ENCODE data around the gene RPN2. TPM values are rescaled to one million over a fixed set of nuclear protein-coding genes. Genes with fewer than 3 reads are reported as not detected.

Gene RPN2
- total and polyA plus RNA-seq, 9 of the 15 experiments (the other 6 are each of a cell fraction or from before 2014, with no cell fraction given): 168 to 548 (median 325) TPM

DNA sequence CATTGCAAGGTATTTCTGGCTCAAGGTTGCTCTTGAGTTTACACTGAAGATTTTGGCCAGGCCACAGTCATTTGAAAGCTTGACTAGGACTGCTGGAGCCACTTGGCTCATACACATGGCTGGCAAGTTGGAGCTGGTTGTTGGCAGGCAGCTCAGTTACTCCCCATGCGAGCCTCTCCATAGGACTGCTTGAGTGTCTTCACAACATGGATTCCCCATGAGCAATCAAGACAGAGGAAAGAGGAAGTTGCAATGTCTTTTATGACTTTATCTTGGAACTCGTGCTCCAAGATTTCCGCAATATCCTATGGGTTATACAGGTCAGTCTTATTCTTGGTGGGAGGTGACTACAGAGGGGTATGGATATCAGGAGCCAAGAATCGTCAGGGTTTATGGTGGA is 109.0 kb downstream of the RPN2 start (continued):
- TF ChIP-seq, protein P1, sequence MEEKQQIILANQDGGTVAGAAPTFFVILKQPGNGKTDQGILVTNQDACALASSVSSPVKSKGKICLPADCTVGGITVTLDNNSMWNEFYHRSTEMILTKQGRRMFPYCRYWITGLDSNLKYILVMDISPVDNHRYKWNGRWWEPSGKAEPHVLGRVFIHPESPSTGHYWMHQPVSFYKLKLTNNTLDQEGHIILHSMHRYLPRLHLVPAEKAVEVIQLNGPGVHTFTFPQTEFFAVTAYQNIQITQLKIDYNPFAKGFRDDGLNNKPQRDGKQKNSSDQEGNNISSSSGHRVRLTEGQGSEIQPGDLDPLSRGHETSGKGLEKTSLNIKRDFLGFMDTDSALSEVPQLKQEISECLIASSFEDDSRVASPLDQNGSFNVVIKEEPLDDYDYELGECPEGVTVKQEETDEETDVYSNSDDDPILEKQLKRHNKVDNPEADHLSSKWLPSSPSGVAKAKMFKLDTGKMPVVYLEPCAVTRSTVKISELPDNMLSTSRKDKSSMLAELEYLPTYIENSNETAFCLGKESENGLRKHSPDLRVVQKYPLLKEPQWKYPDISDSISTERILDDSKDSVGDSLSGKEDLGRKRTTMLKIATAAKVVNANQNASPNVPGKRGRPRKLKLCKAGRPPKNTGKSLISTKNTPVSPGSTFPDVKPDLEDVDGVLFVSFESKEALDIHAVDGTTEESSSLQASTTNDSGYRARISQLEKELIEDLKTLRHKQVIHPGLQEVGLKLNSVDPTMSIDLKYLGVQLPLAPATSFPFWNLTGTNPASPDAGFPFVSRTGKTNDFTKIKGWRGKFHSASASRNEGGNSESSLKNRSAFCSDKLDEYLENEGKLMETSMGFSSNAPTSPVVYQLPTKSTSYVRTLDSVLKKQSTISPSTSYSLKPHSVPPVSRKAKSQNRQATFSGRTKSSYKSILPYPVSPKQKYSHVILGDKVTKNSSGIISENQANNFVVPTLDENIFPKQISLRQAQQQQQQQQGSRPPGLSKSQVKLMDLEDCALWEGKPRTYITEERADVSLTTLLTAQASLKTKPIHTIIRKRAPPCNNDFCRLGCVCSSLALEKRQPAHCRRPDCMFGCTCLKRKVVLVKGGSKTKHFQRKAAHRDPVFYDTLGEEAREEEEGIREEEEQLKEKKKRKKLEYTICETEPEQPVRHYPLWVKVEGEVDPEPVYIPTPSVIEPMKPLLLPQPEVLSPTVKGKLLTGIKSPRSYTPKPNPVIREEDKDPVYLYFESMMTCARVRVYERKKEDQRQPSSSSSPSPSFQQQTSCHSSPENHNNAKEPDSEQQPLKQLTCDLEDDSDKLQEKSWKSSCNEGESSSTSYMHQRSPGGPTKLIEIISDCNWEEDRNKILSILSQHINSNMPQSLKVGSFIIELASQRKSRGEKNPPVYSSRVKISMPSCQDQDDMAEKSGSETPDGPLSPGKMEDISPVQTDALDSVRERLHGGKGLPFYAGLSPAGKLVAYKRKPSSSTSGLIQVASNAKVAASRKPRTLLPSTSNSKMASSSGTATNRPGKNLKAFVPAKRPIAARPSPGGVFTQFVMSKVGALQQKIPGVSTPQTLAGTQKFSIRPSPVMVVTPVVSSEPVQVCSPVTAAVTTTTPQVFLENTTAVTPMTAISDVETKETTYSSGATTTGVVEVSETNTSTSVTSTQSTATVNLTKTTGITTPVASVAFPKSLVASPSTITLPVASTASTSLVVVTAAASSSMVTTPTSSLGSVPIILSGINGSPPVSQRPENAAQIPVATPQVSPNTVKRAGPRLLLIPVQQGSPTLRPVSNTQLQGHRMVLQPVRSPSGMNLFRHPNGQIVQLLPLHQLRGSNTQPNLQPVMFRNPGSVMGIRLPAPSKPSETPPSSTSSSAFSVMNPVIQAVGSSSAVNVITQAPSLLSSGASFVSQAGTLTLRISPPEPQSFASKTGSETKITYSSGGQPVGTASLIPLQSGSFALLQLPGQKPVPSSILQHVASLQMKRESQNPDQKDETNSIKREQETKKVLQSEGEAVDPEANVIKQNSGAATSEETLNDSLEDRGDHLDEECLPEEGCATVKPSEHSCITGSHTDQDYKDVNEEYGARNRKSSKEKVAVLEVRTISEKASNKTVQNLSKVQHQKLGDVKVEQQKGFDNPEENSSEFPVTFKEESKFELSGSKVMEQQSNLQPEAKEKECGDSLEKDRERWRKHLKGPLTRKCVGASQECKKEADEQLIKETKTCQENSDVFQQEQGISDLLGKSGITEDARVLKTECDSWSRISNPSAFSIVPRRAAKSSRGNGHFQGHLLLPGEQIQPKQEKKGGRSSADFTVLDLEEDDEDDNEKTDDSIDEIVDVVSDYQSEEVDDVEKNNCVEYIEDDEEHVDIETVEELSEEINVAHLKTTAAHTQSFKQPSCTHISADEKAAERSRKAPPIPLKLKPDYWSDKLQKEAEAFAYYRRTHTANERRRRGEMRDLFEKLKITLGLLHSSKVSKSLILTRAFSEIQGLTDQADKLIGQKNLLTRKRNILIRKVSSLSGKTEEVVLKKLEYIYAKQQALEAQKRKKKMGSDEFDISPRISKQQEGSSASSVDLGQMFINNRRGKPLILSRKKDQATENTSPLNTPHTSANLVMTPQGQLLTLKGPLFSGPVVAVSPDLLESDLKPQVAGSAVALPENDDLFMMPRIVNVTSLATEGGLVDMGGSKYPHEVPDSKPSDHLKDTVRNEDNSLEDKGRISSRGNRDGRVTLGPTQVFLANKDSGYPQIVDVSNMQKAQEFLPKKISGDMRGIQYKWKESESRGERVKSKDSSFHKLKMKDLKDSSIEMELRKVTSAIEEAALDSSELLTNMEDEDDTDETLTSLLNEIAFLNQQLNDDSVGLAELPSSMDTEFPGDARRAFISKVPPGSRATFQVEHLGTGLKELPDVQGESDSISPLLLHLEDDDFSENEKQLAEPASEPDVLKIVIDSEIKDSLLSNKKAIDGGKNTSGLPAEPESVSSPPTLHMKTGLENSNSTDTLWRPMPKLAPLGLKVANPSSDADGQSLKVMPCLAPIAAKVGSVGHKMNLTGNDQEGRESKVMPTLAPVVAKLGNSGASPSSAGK (IDR thresholded peaks at IDR 0.05): no peak
- TF ChIP-seq E2F3 (CRISPR knock-in tag; IDR thresholded peaks at IDR 0.05): no peak
- TF ChIP-seq ZNF785 (CRISPR knock-in tag; IDR thresholded peaks at IDR 0.05): no peak
- no peak for TF ChIP-seq PHF20 (IDR thresholded peaks at IDR 0.05; ENCODE audit: partially characterized antibody)
- TF ChIP-seq MTA2 (IDR thresholded peaks at IDR 0.05; ENCODE audit: low read depth): no peak
- TF ChIP-seq, protein P2, sequence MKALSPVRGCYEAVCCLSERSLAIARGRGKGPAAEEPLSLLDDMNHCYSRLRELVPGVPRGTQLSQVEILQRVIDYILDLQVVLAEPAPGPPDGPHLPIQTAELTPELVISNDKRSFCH (CRISPR knock-in tag; IDR thresholded peaks at IDR 0.05): no peak
- TF ChIP-seq, protein P2 (tag; IDR thresholded peaks at IDR 0.05): no peak
- no peak for TF ChIP-seq HMG20A (CRISPR knock-in tag; conservative IDR thresholded peaks at IDR 0.05)
- TF ChIP-seq HIVEP1 (CRISPR knock-in tag; IDR thresholded peaks at IDR 0.05): no peak
